HFF-Myc (cell line): ENCODE measurements around the gene PYGM.
A peak's percentile ranks its signal among the peaks of the same experiment; 100 is the strongest.

Experiments
- DNase-seq: peaks from one replicate; pipeline ENCODE4 v3.0.0-alpha.2; 2011; ENCODE audit warnings: low read depth; ENCODE audit errors: extremely low read depth
- H3K4me3 ChIP-seq: replicated peaks from 2 replicates; pipeline ENCODE4 v1.5.1; 2011; ENCODE audit warnings: low read depth, mild to moderate bottlenecking, control low read depth, low read length
- TF ChIP-seq, protein P1 (sequence below): IDR thresholded peaks from 2 replicates; pipeline ENCODE4 v1.5.1; 2012; ENCODE audit warnings: mild to moderate bottlenecking, low read depth, low read length, control low read depth; ENCODE audit errors: missing control alignments

The PYGM gene

DNA sequence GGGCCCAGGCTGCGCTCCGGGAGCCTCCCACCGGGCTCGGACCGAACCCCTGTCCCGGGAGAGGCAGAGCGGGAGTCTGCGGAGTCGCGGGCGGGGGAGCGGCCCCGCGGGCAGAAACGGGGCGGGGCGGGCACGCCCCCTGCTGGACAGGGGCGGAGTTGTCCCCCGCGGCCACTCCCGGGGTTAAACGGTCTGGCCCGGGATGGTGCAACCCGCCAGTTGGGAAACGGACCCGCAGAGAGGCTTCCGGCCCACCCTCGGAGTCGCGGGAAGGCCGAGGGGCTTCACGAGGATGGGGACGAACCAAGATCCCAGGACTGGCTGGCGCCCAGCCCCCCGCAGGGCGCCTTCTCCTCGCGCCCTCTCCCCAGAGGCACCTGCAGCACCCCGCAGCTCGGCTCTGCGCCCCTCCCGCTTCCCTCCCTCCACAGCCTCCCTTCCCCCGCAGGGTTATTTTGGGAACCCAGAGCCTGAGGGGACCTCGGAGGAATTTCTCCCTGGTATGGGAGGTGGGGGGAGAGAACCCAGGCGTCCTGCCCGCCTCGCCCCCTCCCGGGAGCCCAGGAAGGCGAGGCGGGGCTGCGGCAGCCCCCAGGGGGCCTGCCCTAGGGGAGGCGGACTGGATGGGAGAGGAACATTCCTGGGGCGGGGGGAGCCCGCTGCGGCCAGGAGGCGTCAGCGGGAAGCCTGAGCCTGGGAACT lies 16.7 kb downstream of the PYGM start:
- no peak for DNase-seq
- TF ChIP-seq, protein P1, sequence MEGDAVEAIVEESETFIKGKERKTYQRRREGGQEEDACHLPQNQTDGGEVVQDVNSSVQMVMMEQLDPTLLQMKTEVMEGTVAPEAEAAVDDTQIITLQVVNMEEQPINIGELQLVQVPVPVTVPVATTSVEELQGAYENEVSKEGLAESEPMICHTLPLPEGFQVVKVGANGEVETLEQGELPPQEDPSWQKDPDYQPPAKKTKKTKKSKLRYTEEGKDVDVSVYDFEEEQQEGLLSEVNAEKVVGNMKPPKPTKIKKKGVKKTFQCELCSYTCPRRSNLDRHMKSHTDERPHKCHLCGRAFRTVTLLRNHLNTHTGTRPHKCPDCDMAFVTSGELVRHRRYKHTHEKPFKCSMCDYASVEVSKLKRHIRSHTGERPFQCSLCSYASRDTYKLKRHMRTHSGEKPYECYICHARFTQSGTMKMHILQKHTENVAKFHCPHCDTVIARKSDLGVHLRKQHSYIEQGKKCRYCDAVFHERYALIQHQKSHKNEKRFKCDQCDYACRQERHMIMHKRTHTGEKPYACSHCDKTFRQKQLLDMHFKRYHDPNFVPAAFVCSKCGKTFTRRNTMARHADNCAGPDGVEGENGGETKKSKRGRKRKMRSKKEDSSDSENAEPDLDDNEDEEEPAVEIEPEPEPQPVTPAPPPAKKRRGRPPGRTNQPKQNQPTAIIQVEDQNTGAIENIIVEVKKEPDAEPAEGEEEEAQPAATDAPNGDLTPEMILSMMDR, result peak; percentile 81
- peak overlapping the region; percentile 14 for H3K4me3 ChIP-seq

DNA sequence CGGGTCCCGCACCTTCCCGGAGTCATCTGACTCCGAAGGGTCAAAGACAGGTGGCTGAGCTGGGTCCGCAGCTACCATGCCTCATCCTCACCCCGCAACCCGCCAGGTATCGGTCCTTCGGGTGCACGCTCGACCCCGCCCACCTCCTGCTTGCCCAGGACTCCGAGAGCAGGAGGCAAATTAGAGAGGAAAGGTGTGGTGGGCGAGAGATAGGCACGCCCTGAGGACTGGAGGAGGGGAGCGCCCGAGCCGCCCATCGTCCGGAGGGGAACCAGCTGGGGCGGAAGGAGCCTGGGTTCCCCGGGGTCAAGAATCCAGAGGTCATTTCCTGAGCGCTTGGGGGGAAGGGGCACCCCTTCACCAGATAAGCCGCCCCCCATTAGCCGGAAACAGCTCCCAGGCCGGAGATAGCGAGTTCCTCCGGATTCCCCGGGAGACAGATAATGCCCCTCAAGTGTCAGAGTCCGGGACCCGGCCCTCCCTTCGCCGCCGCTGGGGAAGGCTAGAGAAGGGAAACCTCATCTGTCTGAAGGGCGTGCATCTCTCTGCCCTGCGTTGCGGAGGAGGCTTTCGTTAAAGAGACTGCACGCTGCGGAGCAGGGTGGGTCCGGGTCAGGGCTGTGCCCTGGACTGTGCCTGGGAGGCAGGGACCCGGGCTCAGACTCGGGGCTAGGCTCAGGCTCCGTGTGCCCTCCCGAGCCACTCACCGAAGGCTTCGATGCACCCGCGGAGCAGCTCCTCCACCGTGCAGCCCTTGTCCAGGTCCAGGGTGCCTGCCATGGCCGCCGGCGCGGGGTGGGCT lies 17.5 kb downstream of the PYGM start:
- peak overlapping the region; percentile 14 for H3K4me3 ChIP-seq
- TF ChIP-seq, protein P1, result no peak
- no peak for DNase-seq

DNA sequence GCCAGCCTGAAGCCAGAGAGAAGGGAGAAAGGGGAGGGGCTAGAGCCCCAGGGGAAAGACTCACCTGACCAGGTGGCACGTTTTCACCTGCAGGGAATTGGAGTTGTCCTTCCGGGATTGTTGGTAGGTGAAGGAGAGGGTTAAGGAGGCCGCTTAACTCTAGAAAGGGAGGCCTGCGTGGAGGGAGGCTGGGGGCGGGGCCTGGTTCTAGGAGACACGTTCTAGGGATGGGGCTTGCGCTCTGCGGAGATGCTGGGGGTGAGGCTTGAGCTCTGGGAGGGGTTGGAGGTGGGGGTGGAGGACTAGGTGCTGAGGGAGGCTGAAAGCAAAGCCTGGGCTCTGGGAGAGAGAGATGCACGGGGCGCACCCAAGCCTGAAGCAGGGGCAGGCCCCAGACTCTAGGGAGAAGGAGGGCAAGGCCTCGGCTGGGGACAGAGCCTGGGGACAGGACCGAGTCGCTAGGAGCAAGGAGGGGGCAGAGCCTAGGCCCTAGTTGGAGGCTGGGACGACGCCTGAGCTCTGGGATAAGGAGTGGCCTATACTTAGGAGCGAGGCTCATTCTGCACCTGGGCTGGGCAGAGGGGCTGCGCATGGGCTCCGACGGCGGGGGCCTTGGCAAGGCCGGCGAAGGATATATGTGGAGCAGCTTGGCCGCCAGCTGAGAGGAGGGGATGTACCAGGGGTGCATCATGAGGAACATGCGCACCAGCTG lies 18.2 kb downstream of the PYGM start:
- TF ChIP-seq, protein P1, result no peak
- DNase-seq, result no peak
- no peak overlapping the region for H3K4me3 ChIP-seq

DNA sequence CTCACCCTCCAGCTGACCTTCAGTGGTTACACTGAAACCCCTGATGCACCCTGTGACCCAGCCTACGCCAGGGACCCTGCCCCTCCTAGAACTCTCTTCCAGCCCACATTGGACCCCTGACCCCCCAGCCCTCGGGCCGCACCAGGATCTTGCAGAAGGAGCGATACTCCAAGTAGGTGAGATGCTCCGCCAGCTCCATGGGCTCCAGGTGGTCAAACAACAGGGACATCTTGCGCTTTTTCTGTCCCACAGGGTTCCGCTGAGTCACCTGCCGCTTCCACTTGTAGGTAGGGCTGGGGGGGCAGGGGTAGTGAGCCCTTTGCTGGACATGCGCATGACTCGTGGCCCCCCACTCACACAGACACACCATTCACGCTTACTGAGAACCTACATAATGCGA lies 19.9 kb downstream of the PYGM start:
- DNase-seq, result no peak
- H3K4me3 ChIP-seq, result no peak overlapping the region
- TF ChIP-seq, protein P1, result no peak

DNA sequence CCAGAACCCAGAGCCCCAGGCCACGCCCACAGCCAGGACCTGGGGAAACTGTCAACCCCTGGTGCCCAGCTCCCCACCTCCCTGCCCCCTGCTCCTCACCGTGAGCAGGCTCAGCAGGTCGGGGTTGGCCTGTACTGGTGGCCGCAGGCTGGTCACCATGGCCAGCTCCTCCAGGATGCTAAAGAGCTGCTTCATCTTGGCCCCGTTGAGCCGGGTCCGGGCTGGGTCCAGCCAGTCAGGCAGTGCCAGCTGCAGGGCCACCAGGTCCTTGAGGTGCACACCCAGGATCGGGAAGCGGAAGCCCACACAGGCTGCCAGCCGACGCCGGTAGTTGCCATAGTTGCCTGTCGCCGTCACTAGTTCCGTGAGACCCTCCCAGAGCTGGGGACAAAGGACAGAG lies 23.1 kb downstream of the PYGM start:
- TF ChIP-seq, protein P1, result no peak
- no peak for DNase-seq

DNA sequence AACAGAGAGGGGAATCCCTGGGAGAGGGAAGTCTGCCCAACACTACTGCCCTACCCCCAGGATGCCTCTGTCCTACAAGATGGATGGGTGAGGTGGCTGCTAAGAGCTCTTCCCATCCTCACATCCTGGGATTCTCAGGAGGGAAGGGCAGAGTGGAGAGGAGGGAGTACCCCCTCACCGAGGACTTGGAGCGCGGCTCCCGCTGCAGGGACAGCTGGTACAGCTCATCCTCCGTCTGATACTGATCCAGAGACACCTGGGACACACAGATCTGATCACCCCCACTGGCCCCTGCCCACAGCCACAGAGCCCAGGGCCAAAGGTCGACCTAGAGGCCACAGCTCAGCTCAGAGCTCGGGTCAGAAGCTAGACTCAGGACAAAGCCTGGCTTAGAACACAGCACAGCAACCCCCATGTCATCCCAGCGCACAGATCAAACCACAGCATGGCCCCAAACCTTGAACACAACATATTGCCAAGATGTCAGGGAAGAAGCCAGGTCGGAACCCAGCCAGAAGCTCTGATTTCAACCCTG lies 24.0 kb downstream of the PYGM start:
- H3K4me3 ChIP-seq, result no peak overlapping the region
- DNase-seq, result no peak
- TF ChIP-seq, protein P1, result no peak

More for the DNA sequence above, 23.1 kb downstream of the PYGM start:
- no peak overlapping the region for H3K4me3 ChIP-seq
